Esophagus muscularis mucosa (tissue), 3 donors: ENCODE results near the gene ERN1.

Experiments used
- POLR2A ChIP-seq: fragments of 450-650 bp; IDR thresholded peaks from one replicate; pipeline ENCODE4 v1.6.1; 2017; ENCODE audit warnings: antibody characterized with exemption, moderate library complexity, mild to moderate bottlenecking, low read depth
- POLR2AphosphoS5 ChIP-seq, 2 donors: sonication (generic); formaldehyde crosslinking; IDR thresholded peaks; one replicate each; pipeline ENCODE4 v1.6.1; 2017; ENCODE audit warnings: antibody characterized with exemption in 2 of 2
- TF ChIP-seq, protein P1 (sequence below), 3 experiments: fragments of 200-600 bp in 2 of 3; fragments of 450-650 bp in 1 of 3; sonication (generic) in 2 of 3; IDR thresholded peaks; one replicate each; pipeline ENCODE4 v1.5.1; 2017 to 2019; ENCODE audit warnings: antibody characterized with exemption in 3 of 3, mild to moderate bottlenecking in 2 of 3, moderate library complexity in 1 of 3

- TF ChIP-seq, protein P1, sequence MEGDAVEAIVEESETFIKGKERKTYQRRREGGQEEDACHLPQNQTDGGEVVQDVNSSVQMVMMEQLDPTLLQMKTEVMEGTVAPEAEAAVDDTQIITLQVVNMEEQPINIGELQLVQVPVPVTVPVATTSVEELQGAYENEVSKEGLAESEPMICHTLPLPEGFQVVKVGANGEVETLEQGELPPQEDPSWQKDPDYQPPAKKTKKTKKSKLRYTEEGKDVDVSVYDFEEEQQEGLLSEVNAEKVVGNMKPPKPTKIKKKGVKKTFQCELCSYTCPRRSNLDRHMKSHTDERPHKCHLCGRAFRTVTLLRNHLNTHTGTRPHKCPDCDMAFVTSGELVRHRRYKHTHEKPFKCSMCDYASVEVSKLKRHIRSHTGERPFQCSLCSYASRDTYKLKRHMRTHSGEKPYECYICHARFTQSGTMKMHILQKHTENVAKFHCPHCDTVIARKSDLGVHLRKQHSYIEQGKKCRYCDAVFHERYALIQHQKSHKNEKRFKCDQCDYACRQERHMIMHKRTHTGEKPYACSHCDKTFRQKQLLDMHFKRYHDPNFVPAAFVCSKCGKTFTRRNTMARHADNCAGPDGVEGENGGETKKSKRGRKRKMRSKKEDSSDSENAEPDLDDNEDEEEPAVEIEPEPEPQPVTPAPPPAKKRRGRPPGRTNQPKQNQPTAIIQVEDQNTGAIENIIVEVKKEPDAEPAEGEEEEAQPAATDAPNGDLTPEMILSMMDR (IDR thresholded peaks at IDR 0.05) = no peak
- TF ChIP-seq POLR2A (no peak), POLR2AphosphoS5 (IDR thresholded peaks at IDR 0.05) (no peak)
These were observed 636 bp upstream of the ERN1 start for GRCh38 chr17:64130559-64131001.
